NCI-H748 treated with DMSO at 0.1 percent for 48 hours (cell line): ENCODE measurements around the gene BBX.

ENCODE experiments used
- DNase-seq: peaks from one replicate; lab custom pipeline; 2025; lab: John Stamatoyannopoulos, UW

The BBX gene

GRCh38 chr3:107600780-107601179 lies 78.0 kb downstream of the BBX start:
- no peak for DNase-seq

GRCh38 chr3:107604057-107604822 lies 81.5 kb downstream of the BBX start:
- DNase-seq, result no peak

GRCh38 chr3:107611775-107612469 lies 89.2 kb downstream of the BBX start:
- no peak for DNase-seq

GRCh38 chr3:107612664-107613084 lies 89.9 kb downstream of the BBX start:
- DNase-seq, result no peak

GRCh38 chr3:107619549-107619948 lies 96.8 kb downstream of the BBX start:
- DNase-seq, result no peak

- no peak for DNase-seq
Observed at GRCh38 chr3:107620534-107620933, 97.8 kb downstream of the BBX start.

- no peak for DNase-seq
Observed at GRCh38 chr3:107621465-107621864, 98.7 kb downstream of the BBX start.

GRCh38 chr3:107627962-107628542 lies 105.3 kb downstream of the BBX start:
- no peak for DNase-seq

GRCh38 chr3:107629566-107629965 lies 106.8 kb downstream of the BBX start:
- DNase-seq, result no peak

- no peak for DNase-seq
Observed at GRCh38 chr3:107630779-107631178, 108.0 kb downstream of the BBX start.

GRCh38 chr3:107632576-107632975 lies 109.8 kb downstream of the BBX start:
- no peak for DNase-seq

GRCh38 chr3:107633327-107634098 lies 110.8 kb downstream of the BBX start:
- no peak for DNase-seq

- no peak for DNase-seq
Observed at GRCh38 chr3:107634099-107634489, 111.3 kb downstream of the BBX start.

GRCh38 chr3:107637416-107638183 lies 114.8 kb downstream of the BBX start:
- no peak for DNase-seq

GRCh38 chr3:107641572-107642307 lies 119.0 kb downstream of the BBX start:
- DNase-seq, result no peak

- DNase-seq, result no peak
Observed at GRCh38 chr3:107643038-107643883, 120.5 kb downstream of the BBX start.

GRCh38 chr3:107644631-107645030 lies 121.9 kb downstream of the BBX start:
- DNase-seq, result no peak

GRCh38 chr3:107650788-107651187 lies 128.0 kb downstream of the BBX start:
- no peak for DNase-seq

GRCh38 chr3:107651782-107652181 lies 129.0 kb downstream of the BBX start:
- DNase-seq, result no peak

GRCh38 chr3:107654218-107654617 lies 131.5 kb downstream of the BBX start:
- DNase-seq, result no peak
